Superior temporal gyrus (tissue), 1 donor: Measurements from ENCODE around the gene P4HA1.
"Not testable (repeated sequence)": the region's sequence is repeated elsewhere in the genome, so short reads cannot be mapped to it uniquely, and the experiment has no call there.

Experiments used
- DNase-seq: peaks from one replicate; pipeline ENCODE4 v3.0.0-alpha.2; 2016; ENCODE audit errors: extremely low spot score

Gene P4HA1

GRCh38 chr10:73096449-73097304 lies at the start of gene P4HA1:
Gene P4HA1 (minus strand): TSS chr10:73096866. CDS start chr10:73074883, 21,983 bp downstream.
- DNase-seq: peak; percentile 97

- no peak for DNase-seq
These were observed 44.9 kb upstream of the P4HA1 start for GRCh38 chr10:73141603-73142002.

DNA sequence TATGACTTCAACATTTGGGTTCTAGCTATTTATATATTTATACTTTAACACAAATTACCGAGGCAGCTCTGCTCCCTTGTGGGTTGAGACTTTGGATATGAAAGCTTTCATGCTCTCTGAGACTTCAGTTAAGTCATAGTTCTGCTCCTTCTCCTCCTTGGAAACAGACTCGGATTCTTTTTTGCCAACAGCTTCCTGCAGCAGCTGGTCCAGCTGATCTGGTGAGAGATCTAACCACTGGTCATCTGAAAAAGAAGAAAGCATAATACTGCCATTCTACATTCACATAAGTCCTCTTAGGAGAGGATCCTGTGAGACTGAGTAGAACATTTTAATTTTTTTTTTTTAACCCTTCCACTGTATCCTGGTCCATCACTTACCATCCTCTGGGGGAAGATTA lies 42.6 kb upstream of the P4HA1 start:
- no peak for DNase-seq

DNA sequence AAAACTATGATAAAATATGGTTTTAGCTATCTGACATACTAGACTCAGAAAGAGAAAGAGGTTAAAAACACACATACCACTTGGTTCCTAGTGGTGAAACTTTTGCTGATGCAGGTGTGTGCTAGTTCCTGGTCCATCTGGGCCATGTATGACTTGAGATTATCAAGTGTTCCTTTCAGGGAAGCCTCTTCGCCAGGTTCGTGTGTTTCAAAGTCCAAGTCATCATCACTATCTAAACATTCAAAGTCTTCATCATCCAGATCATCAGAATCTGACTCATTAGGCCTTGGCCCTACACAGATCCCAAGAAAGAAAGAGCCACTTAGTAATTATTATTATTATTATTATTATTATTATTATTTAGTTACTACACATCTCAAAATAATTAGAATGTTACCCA lies 40.0 kb upstream of the P4HA1 start:
- no peak for DNase-seq

DNA sequence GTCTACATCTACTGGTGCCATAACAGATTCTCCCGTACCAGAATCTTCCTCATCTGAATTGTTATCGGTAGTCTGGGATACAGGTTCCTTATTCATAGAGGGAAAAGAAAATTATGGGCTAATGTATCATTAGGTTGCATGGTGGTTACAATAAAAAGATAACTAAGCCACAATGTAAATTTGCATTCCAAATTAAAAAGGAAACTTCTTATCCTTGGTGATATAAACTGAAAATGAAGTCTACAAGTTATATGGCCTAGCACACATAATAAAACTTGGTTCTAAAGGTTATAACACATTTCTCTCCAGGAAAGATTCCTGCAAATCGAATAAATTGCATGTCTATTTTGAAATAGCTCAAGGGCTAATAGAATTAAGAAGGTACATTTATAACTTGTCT lies 38.1 kb upstream of the P4HA1 start:
- DNase-seq: no peak

GRCh38 chr10:73131913-73132686 lies 35.4 kb upstream of the P4HA1 start:
- DNase-seq: no peak

GRCh38 chr10:73131301-73131700 lies 34.6 kb upstream of the P4HA1 start:
- DNase-seq: no peak

DNA sequence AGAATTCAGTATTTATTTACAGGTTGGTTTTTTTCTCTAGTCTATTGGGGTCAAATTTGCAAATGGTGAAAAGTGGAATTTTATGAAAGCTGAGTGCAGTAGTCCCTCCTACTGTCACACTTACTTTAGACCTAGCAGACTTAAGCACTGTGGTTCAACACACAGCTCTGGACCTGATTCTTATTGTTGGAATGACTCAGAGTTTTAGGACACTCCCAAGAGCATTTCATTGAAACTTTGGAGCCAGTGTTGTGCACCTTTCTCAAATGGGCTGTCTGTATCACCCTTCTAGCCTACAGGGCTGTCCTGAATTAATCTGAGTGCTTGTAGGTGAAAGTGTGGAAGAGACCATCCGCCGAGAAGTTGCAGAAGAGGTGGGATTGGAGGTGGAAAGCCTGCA lies 29.7 kb upstream of the P4HA1 start:
- DNase-seq: no peak

DNA sequence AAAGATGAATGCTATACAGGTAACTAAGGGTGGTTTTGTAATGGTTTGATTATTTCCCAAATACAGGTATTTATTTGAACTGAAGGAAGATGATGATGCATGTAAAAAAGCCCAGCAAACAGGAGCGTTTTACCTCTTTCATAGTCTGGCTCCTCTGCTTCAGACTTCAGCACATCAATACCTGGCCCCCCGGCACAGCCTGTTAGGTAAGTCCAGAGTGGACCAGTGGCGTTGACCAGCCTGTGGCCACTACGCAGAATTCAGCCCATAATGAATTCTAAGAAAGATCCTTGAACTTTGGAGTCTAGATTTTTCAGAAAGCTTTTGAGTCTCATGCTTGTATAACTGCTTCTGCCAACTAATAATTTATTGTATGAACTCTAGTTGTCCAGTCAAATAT lies 23.3 kb upstream of the P4HA1 start:
- DNase-seq: no peak

GRCh38 chr10:73119457-73119856 lies 22.8 kb upstream of the P4HA1 start:
- no peak for DNase-seq

DNA sequence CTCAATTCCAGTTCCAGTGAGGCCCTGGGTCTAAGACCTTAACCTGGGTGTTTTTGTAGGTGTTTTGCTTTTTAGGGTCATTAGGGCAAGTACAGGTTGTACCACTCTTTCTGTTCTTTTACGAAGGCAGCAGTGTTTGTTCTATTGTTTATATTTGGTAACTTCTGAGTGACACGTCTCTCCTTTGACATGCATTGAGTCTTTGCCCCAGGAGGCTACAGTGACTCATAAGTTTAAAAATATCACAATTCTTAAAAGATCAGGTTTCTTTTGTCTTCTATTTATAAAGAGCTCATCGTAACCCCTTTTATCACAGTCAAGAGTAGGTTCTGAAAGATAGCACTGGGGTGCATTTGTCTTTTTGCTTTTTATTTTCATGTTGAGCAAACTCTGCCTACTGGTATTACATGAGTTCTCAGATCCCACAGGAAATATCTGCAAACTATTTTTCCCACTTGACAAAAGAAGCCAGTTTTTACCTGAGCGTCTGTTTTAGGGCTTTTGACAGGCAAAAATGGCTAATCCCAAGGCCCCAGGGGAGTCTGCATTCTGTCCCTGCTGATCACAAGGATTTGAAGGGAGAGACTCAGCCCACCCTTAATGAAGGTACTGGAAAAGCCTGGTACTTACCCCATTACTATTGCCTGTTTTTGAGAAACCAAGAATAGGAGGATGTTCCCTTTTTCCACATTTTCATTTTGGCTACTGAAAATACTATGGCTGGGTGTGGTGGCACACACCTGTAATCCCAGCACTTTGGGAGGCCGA lies 21.5 kb upstream of the P4HA1 start:
- no peak for DNase-seq

GRCh38 chr10:73116017-73116416 lies 19.4 kb upstream of the P4HA1 start:
- DNase-seq: no peak

DNA sequence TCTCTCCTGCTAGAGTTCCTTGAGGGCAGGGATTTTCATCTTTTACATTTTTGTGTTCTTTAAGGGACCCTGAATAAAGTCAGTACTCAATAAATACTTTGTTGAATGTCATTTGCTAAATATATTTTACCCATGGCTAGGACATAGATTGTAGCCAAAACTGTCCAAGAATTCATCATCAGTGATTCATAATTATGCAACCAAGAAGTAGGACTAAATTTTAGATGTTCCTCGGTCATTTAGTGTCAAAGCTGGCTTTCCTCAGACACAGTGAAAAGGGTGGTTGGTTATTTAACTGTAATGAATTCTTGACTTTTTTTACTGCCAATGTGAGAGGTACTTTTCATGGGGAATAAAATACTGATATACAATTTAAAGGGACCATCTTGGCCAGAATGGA lies 16.9 kb upstream of the P4HA1 start:
- no peak for DNase-seq

DNA sequence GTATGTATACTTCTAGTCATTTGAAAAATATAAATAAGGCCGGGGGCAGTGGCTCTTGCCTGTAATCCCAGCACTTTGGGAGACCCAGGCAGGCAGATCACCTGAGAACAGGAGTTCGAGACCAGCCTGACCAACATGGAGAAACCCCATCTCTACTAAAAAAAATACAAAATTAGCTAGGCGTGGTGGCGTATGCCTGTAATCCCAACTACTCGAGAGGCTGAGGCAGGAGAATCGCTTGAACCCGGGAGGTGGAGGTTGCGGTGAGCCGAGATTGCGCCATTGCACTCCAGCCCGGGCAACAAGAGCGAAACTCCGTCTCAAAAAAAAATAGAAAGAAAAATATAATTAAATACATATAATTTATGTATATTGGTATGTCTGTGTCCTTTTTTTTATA lies 15.4 kb upstream of the P4HA1 start:
- DNase-seq: not testable (repeated sequence)

GRCh38 chr10:73110345-73110849 lies 13.7 kb upstream of the P4HA1 start, which contains the start of gene NUDT13:
Gene NUDT13 (plus strand): TSS chr10:73110455. CDS start chr10:73114366, 3,911 bp downstream.
- DNase-seq: peak; percentile 94

- DNase-seq: not testable (repeated sequence)
These were observed 12.6 kb upstream of the P4HA1 start for GRCh38 chr10:73109248-73109652.

GRCh38 chr10:73106301-73106700 lies 9.6 kb upstream of the P4HA1 start:
- no peak for DNase-seq

DNA sequence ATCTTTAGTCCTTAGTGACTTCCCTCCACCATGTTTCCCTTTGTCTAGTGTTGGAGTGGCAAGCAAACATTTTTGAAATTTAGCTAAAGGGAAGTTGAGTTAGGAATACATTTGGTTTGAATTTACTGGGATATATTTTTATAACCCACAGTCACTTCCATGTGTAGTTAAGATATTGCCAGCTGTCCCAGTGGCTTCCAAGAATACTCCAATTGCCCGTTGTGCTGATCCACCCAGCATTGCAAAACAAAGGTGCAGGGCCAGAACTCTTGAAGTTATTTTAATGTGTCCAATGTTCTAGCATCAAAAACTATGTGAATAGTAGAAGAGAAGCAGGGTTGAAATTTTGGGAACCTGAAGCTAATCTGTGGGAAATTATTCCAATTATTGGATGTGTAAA lies 2.5 kb upstream of the P4HA1 start:
- no peak for DNase-seq

DNA sequence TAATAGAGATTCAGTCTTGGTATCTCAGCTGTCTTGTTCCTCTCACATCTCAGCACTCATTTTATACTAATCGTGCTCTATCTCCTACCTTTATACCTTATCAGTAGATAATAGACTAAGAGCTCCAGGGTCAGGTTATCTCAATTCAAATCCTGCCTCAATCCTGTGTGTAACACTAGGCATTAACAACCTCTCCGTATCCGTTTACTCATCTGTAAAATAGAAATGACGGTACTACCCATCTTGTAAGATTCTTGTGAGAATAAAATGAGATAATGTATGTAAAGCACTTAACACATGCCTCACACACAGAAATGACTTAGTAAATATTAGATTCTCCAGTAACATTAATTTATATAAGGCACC lies 622 bp upstream of the P4HA1 start:
- no peak for DNase-seq

GRCh38 chr10:73096041-73096448 lies 621 bp downstream of the P4HA1 start:
- peak; percentile 70 for DNase-seq

- DNase-seq: peak; percentile 80
These were observed 1.1 kb downstream of the P4HA1 start for GRCh38 chr10:73095481-73096021.
